ENCODE data around the gene NEO1. TPM values are rescaled to one million over a fixed set of nuclear protein-coding genes. Genes with fewer than 3 reads are reported as not detected.

The NEO1 gene
- total RNA-seq, 1 experiment from 2014 or later, result 41.8 TPM

DNA sequence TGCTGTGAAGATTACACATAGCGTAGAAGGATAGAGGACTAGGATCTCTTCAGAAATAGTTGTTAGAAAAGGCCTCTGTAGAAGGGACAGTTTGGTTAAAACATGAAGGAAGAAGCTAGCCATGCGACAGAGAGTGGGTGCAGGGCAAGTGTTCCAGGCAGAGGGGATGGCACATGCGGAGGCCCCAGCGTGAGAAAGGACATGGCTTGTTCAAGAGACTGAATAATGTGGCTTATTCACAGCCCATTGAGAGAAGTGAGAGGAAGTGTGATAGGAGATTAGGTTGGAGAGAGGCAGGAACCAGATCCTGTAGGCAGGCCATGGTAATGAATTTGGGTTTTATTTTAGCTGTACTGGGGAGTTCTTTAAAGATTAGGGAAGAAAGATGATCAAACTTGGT is 56.4 kb downstream of the NEO1 start:
- H3K36me3 Mint-ChIP-seq (ENCODE audit: insufficient read depth in 1 of 3, low read depth in 3 of 3), result no peaks in the 10 kb centered on the region
- no peaks in the 10 kb centered on the region for H4K20me1 ChIP-seq (ENCODE audit: control insufficient read depth, insufficient read depth, insufficient read length)
- H2BK120ac ChIP-seq (ENCODE audit: low read depth, low read length, poor library complexity, severe bottlenecking), result no peak overlapping the region
- no peaks in the 10 kb centered on the region for H3K9me3 ChIP-seq (ENCODE audit: control insufficient read depth, low read depth, low read length)
- H2BK5ac ChIP-seq (ENCODE audit: insufficient read length, low read length), result no peak overlapping the region
- H3K27me3 Mint-ChIP-seq (ENCODE audit: low read depth), result no peaks in the 10 kb centered on the region
- H3K27ac Mint-ChIP-seq, result peak overlapping the region in 2 of 3 experiments; percentile 7 to 66; a peak in 1 of 7 replicates
- WGBS (ENCODE audit: extremely low coverage, insufficient read length, low lambda C conversion rate), result no CpG with 5 or more reads among the region's 4 CpGs
- H3K27ac ChIP-seq (ENCODE audit: insufficient read length, low read depth, low read length), result no peak overlapping the region
- no peak overlapping the region for H3K4me2 ChIP-seq (ENCODE audit: insufficient read depth, insufficient read length, low read length)
- H2BK12ac ChIP-seq (ENCODE audit: insufficient read length, low read depth, low read length), result no peak overlapping the region
- H2AFZ ChIP-seq (ENCODE audit: low read length), result no peak overlapping the region
- no peak overlapping the region for H4K8ac ChIP-seq (replicated peaks; ENCODE audit: insufficient read length, low read depth, low read length)
- no peak overlapping the region for H3T11ph ChIP-seq (ENCODE audit: low read length)
- no peak overlapping the region for H3K9ac ChIP-seq (ENCODE audit: extremely low read depth, insufficient read length, low read length)
- no peak overlapping the region for H3K56ac ChIP-seq (ENCODE audit: insufficient read length, low read depth, low read length)
- no peak overlapping the region for H2BK15ac ChIP-seq (ENCODE audit: low read depth, low read length)
- no peaks in the 10 kb centered on the region for H3K79me1 ChIP-seq (ENCODE audit: insufficient read depth, low read depth, low read length, poor library complexity, severe bottlenecking)
- no peak overlapping the region for H3K14ac ChIP-seq (ENCODE audit: insufficient read depth, low read length)
- no peak overlapping the region for H3K23ac ChIP-seq (ENCODE audit: insufficient read length, low read depth, low read length)
- H3K4ac ChIP-seq (ENCODE audit: low read depth, low read length), result no peak overlapping the region
- H4K5ac ChIP-seq (ENCODE audit: insufficient read length, low read depth, low read length), result no peak overlapping the region
- no peaks in the 10 kb centered on the region for H3K9me3 Mint-ChIP-seq
- no peaks in the 10 kb centered on the region for H3K4me1 ChIP-seq (ENCODE audit: insufficient read depth, low read length)
- H4K91ac ChIP-seq (ENCODE audit: insufficient read length, low read depth, low read length), result no peak overlapping the region
- TF ChIP-seq, protein P1, sequence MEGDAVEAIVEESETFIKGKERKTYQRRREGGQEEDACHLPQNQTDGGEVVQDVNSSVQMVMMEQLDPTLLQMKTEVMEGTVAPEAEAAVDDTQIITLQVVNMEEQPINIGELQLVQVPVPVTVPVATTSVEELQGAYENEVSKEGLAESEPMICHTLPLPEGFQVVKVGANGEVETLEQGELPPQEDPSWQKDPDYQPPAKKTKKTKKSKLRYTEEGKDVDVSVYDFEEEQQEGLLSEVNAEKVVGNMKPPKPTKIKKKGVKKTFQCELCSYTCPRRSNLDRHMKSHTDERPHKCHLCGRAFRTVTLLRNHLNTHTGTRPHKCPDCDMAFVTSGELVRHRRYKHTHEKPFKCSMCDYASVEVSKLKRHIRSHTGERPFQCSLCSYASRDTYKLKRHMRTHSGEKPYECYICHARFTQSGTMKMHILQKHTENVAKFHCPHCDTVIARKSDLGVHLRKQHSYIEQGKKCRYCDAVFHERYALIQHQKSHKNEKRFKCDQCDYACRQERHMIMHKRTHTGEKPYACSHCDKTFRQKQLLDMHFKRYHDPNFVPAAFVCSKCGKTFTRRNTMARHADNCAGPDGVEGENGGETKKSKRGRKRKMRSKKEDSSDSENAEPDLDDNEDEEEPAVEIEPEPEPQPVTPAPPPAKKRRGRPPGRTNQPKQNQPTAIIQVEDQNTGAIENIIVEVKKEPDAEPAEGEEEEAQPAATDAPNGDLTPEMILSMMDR (conservative IDR thresholded peaks at IDR 0.05), result no peak
- H2AK5ac ChIP-seq (ENCODE audit: insufficient read length, low read length), result no peak overlapping the region
- H2BK20ac ChIP-seq (ENCODE audit: low read depth, low read length, poor library complexity, severe bottlenecking), result no peak overlapping the region
- no peak for DNase-seq
- H3K18ac ChIP-seq (ENCODE audit: insufficient read length, low read depth, low read length), result no peak overlapping the region
- no peaks in the 10 kb centered on the region for H3K79me2 ChIP-seq (ENCODE audit: insufficient read depth, low read length)
- H3K27me3 ChIP-seq (ENCODE audit: insufficient read depth, low read length), result no peaks in the 10 kb centered on the region
- H3K23me2 ChIP-seq (ENCODE audit: insufficient read length, low read depth, low read length, poor library complexity, severe bottlenecking), result no peaks in the 10 kb centered on the region
- peaks cover 6 to 7% of the 10 kb centered on the region in 2 experiments for H3K4me1 Mint-ChIP-seq
- H3K4me3 Mint-ChIP-seq, result no peak overlapping the region

Measured in H9 (cell line).